Testis (tissue), 2 donors: ENCODE data around the gene SLCO4A1.

Experiments used
- CTCF ChIP-seq, 3 experiments: fragments of 450-650 bp in 2 of 3; fragments of 200-600 bp in 1 of 3; sonication (generic) in 1 of 3; IDR thresholded peaks; one replicate each; pipeline ENCODE4 v1.5.1; 2016 to 2019; ENCODE audit warnings: antibody characterized with exemption in 3 of 3, mild to moderate bottlenecking in 2 of 3, moderate library complexity in 1 of 3
- POLR2A ChIP-seq: fragments of 450-650 bp; IDR thresholded peaks from one replicate; pipeline ENCODE4 v1.6.1; 2017; ENCODE audit warnings: antibody characterized with exemption, mild to moderate bottlenecking, moderate library complexity

GRCh38 chr20:62682912-62683517 is 40.7 kb downstream of the SLCO4A1 start:
- TF ChIP-seq POLR2A (no peak), CTCF (IDR thresholded peaks at IDR 0.05) (no peak)
